ENCODE results near the gene ANKRD13C.
"Not testable (repeated sequence)": the region's sequence is repeated elsewhere in the genome, so short reads cannot be mapped to it uniquely, and the experiment has no call there.

Gene ANKRD13C

GRCh38 chr1:70364439-70364838 lies 9.9 kb upstream of the ANKRD13C start:
- no peak for DNase-seq
- intact Hi-C loops (cut with DNase I): no loop called here

GRCh38 chr1:70361727-70362398 lies 7.3 kb upstream of the ANKRD13C start:
- intact Hi-C loops (cut with DNase I): no loop called here
- DNase-seq: no peak

GRCh38 chr1:70360321-70360720 lies 5.8 kb upstream of the ANKRD13C start:
- DNase-seq: no peak
- intact Hi-C loops (cut with DNase I): no loop called here

- no peak for DNase-seq
- intact Hi-C loops (cut with DNase I): loop anchor here (10.0 kb wide), 2 partner anchors 56 to 154 kb away; partner anchors contain the start of genes CTH and LRRC40
Observed at GRCh38 chr1:70358921-70359564, 4.5 kb upstream of the ANKRD13C start.

DNA sequence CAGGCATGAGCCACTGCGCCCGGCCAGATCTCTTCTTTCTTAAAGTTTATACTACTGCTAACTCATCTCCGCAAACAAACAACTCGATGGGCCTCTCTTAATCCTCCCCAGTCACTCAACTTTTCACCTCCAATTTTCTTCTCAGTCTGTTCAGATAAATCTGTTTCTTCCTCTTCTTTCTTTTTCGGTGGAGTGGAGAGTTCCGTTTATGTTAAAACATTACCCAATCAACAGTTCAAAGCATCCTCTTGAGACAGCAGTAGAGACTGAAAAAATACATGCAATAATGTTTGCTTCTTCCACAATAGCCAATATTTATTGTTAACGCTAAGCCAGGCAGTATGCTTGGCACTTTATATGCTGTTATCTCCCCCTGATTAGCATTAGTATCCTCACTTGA lies 1.4 kb upstream of the ANKRD13C start:
- DNase-seq: no peak
- intact Hi-C loops (cut with DNase I): loop anchor here (10.0 kb wide), 2 partner anchors 59 to 151 kb away; partner anchors contain the start of genes CTH and LRRC40

DNA sequence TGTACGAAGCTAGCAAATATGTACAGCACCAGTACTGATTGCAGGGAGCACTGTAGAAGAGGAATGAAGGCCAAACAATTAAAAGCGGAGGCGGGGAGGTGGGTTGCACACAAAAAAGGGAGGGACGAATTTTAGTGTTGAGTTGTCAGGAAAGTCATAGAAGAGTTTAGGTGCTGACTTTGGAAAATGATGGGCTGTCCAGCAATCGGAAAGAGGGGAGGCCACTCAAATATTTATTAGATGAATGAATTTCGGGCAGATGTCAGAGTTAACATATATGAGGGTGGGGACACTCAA lies 537 bp upstream of the ANKRD13C start:
- intact Hi-C loops (cut with DNase I): loop anchor here (10.0 kb wide), 2 partner anchors 60 to 150 kb away; partner anchors contain the start of genes CTH and LRRC40
- no peak for DNase-seq

- peak in 22 of 42 donors; percentile 2 to 73 (median 51) for DNase-seq
- intact Hi-C loops (cut with DNase I): loop anchor here (10.0 kb wide), 2 partner anchors 61 to 149 kb away; partner anchors contain the start of genes CTH and LRRC40
Observed at GRCh38 chr1:70353601-70354331, 756 bp downstream of the ANKRD13C start.

DNA sequence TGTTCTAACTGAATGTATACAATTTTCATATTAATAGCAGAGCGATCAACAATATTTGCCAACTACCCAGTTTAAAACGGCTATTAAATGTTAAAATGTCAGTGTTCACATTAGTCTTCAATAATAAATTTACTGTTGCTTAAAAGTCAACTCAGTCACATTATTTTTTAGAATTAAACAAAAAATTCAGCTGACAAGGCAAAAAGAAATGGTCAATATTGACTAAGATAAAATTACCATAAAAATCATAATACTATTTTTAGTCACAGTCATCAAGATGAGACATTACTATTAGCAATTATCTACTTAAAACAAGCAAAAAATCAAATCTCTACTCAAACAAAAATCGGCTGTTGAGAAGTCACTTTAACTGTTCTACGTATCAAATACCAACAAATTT lies 1.5 kb downstream of the ANKRD13C start:
- intact Hi-C loops (cut with DNase I): loop anchor here (10.0 kb wide), 2 partner anchors 62 to 148 kb away; partner anchors contain the start of genes CTH and LRRC40

GRCh38 chr1:70349799-70350198 lies 4.7 kb downstream of the ANKRD13C start:
- not testable (repeated sequence) for DNase-seq
- intact Hi-C loops (cut with DNase I): loop anchor here (10.0 kb wide), 2 partner anchors 65 to 145 kb away; partner anchors contain the start of genes CTH and LRRC40

More for the DNA sequence above, 1.5 kb downstream of the ANKRD13C start:
- no peak for DNase-seq

DNA sequence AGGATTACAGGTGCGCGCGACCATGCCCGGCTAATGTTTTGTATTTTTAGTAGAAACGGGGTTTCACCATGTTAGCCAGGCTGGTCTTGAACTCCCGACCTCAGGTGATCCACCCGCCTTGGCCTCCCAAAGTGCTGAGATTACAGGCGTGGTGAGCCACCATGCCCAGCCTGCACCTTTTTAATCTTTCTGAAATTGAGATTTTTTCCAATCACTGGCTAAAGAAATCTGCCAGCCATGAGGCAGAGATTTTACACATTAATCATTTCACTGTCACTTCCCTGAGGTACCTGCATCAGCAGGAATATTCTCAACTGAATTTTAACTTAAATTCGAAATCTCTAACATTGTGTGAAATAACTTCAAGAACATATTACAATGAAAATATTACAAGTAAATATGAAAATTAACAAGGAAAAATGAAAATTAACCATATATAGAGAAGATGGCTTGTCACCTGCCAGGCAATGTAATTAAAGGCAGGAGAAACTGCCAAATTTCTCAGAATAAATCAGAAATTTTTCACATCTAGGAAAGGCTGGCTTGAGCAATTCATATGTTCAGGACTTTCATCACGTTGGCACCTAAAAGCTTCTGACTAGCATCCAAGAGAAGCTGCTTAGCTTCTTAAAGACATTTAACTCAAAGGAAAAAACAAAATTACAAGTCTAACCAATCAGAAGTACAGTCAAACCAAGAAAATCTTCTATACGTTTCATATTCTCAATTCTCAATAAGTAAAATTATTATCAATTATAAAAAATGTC lies 5.9 kb downstream of the ANKRD13C start:
- intact Hi-C loops (cut with DNase I): no loop called here
- DNase-seq: no peak

DNA sequence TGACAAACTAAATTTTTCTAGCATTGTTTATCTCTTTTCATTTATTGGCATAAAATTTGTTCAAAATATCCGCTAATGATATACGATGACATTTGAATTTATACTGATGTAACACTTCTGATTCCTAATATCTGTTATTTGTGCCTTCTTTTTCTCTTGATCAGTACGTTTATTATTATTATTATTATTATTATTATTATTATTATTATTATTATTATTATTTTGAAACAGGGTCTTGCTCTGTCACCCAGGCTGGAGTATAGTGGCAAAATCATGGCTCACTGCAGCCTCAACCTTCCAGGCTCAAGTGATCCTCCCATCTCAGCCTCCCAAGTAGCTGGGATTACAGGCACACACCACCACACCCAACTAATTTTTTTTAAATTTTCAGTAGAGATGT lies 14.9 kb downstream of the ANKRD13C start:
- DNase-seq; intact Hi-C loops (cut with DNase I): not testable (repeated sequence)

GRCh38 chr1:70336050-70336449 lies 18.5 kb downstream of the ANKRD13C start:
- DNase-seq: no peak

GRCh38 chr1:70334436-70334835 lies 20.1 kb downstream of the ANKRD13C start:
- intact Hi-C loops (cut with DNase I): no loop called here
- DNase-seq: no peak

More at GRCh38 chr1:70336050-70336449, 18.5 kb downstream of the ANKRD13C start:
- intact Hi-C loops (cut with DNase I): no loop called here

DNA sequence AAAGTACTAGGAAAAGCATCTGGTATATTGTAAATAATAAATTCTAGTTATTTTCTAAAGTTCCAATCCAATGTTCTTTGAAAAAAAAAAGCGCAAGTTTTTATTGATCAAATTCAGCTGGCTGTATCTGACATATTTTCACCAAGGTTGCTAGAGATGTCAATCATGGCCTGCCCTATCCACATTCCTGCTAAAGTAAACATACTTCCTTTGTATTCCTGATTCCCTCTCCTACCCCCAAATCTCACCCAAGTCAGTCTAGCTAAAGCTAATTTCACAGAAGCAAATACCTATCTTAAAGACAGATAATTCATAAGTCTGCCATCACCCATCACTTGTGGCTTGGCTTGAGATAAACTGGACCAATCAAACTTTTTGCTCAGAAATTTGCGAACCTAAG lies 21.3 kb downstream of the ANKRD13C start:
- DNase-seq: no peak
- intact Hi-C loops (cut with DNase I): no loop called here

DNA sequence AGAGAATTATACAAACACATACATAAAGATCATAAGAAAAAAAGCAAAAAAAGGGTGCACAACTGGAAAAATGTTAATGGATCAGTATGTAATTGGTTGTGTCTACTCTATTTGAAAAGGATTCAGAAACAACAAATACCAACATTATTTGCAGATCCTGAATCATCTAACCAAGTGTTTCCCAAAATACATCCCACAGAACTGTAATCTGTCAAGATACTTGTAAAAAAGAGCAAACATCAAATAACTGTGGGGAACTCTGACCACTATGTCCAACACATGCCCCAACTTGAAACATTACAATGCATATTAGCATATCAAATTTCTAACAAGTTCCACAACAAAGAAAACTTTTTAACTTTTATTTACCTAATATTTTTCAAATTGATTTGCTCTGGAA lies 22.6 kb downstream of the ANKRD13C start:
- intact Hi-C loops (cut with DNase I): no loop called here
- DNase-seq: no peak

GRCh38 chr1:70327306-70328076 lies 27.0 kb downstream of the ANKRD13C start:
- intact Hi-C loops (cut with DNase I): no loop called here
- no peak for DNase-seq

- intact Hi-C loops (cut with DNase I): no loop called here
- no peak for DNase-seq
Observed at GRCh38 chr1:70324683-70325082, 29.8 kb downstream of the ANKRD13C start.

GRCh38 chr1:70319750-70320149 lies 34.8 kb downstream of the ANKRD13C start:
- no peak for DNase-seq

More at GRCh38 chr1:70319750-70320149, 34.8 kb downstream of the ANKRD13C start:
- intact Hi-C loops (cut with DNase I): no loop called here
